ES-I3 (cell line): ENCODE results near the gene TMEM106C.

Source experiments
- H3K36me3 ChIP-seq: 2 replicates; pipeline ENCODE4 v1.6.1; 2013; ENCODE audit warnings: mild to moderate bottlenecking, low read length, control low read depth, moderate library complexity; ENCODE audit not compliant: insufficient read depth
- H3K4me1 ChIP-seq: 2 replicates; pipeline ENCODE4 v1.6.1; 2013; ENCODE audit warnings: mild to moderate bottlenecking, control low read depth, low read length; ENCODE audit not compliant: insufficient read depth
- H3K9ac ChIP-seq: 2 replicates; pipeline ENCODE4 v1.6.1; 2013; ENCODE audit warnings: low read depth, mild to moderate bottlenecking, low read length, moderate library complexity
- H3K9me3 ChIP-seq: 2 replicates; pipeline ENCODE4 v1.6.1; 2013; ENCODE audit warnings: mild to moderate bottlenecking, low read length, moderate library complexity; ENCODE audit not compliant: control insufficient read depth, insufficient read depth

TMEM106C gene, protein sequence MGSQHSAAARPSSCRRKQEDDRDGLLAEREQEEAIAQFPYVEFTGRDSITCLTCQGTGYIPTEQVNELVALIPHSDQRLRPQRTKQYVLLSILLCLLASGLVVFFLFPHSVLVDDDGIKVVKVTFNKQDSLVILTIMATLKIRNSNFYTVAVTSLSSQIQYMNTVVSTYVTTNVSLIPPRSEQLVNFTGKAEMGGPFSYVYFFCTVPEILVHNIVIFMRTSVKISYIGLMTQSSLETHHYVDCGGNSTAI

GRCh38 chr12:47963340-47964040 is at the start of gene TMEM106C:
Gene TMEM106C, plus strand, starts transcription at chr12:47963596. Its CDS starts 641 bp downstream, at chr12:47964237.
- Histone ChIP-seq H3K36me3 (no peaks in the 10 kb centered on the region), H3K4me1 (no peaks in the 10 kb centered on the region; the same call in 1 of the 2 replicates), H3K9ac (peak within 1 kb of the TSS; percentile 54; the same call in 1 of the 2 replicates), H3K9me3 (peaks cover 12% of the 10 kb centered on the region)

- Histone ChIP-seq H3K36me3 (no peaks in the 10 kb centered on the region), H3K9ac (no peak overlapping the region), H3K4me1 (no peaks in the 10 kb centered on the region)
These were observed 42.5 kb upstream of the TMEM106C start for GRCh38 chr12:47920913-47921312.

DNA sequence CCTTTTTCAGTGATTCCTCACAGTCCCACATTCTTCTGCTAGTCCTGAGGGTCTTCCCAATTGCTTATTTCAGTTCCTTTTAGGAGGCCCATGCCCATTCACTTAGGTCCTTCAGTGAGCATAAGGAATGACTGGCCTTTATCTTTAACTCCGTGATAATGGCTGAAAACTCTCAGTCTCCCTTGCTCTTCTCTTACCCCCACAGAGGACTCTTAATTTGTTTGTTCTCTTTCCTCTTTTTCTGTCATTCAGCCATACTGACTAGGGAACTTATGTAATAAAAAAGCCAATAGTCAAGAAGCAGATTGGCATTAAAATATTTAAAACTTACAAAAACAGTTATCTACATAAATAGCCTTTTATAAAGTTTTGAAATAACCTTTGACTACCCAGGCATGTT is 41.5 kb upstream of the TMEM106C start:
- Histone ChIP-seq H3K9ac (no peak overlapping the region), H3K36me3 (no peaks in the 10 kb centered on the region), H3K9me3 (no peaks in the 10 kb centered on the region), H3K4me1 (no peaks in the 10 kb centered on the region)

More at GRCh38 chr12:47920913-47921312, 42.5 kb upstream of the TMEM106C start:
- H3K9me3 ChIP-seq = no peaks in the 10 kb centered on the region

GRCh38 chr12:47927346-47927745 is 36.0 kb upstream of the TMEM106C start:
- Histone ChIP-seq H3K36me3 (no peaks in the 10 kb centered on the region), H3K9ac (no peak overlapping the region), H3K4me1 (no peaks in the 10 kb centered on the region), H3K9me3 (no peaks in the 10 kb centered on the region)

DNA sequence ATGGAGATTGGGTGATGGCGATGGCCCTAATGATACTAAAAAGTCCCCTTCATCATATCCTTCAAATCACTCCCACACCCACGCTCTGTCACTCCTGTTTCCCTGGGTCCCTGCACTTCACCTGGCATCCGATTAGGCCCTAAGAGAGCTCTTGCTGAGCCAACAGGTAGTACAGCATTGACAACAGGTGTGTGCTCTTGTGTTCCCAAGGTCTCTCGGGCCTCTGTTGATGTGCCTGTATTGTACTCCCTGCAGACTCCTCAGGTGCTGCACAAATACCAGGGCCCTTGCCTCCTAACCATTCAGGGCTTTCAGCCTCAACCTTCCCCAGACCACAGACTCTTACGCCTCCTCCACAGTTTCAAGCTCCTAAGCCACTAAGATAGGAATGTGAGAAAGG is 32.8 kb upstream of the TMEM106C start:
- Histone ChIP-seq H3K9ac (no peak overlapping the region), H3K4me1 (no peaks in the 10 kb centered on the region), H3K9me3 (no peaks in the 10 kb centered on the region), H3K36me3 (no peaks in the 10 kb centered on the region)

GRCh38 chr12:47931187-47931586 is 32.2 kb upstream of the TMEM106C start:
- Histone ChIP-seq H3K9me3 (no peaks in the 10 kb centered on the region), H3K36me3 (no peaks in the 10 kb centered on the region), H3K9ac (no peak overlapping the region), H3K4me1 (no peaks in the 10 kb centered on the region)

DNA sequence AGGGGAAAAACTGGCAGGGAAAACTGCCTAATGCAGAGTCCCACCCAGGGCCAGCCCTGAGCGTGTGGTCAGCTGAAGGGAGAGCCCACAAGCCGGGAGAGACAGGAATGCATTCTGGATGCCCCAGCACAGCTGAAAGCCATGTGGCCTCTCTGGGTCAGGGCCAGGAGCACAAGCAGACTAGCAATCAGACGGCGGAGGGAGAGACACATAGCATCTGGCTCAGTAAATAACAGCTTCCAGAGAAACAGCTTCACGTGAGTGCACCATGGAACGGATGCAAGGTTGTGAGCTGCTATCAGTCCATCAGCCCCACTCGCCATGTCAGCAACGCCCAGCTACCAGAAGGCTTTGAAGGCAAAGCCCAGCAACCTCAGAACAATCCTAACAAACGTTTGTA is 28.2 kb upstream of the TMEM106C start:
- no peaks in the 10 kb centered on the region for H3K4me1 ChIP-seq
- no peaks in the 10 kb centered on the region for H3K36me3 ChIP-seq
- H3K9ac ChIP-seq = no peak overlapping the region

GRCh38 chr12:47938093-47938492 is 25.3 kb upstream of the TMEM106C start:
- Histone ChIP-seq H3K4me1 (no peaks in the 10 kb centered on the region), H3K9ac (no peak overlapping the region), H3K36me3 (no peaks in the 10 kb centered on the region), H3K9me3 (no peaks in the 10 kb centered on the region)

More for the DNA sequence above, 28.2 kb upstream of the TMEM106C start:
- no peaks in the 10 kb centered on the region for H3K9me3 ChIP-seq

- Histone ChIP-seq H3K9me3 (no peaks in the 10 kb centered on the region), H3K9ac (no peak overlapping the region), H3K36me3 (no peaks in the 10 kb centered on the region), H3K4me1 (no peaks in the 10 kb centered on the region)
These were observed 24.8 kb upstream of the TMEM106C start for GRCh38 chr12:47938594-47938993.

DNA sequence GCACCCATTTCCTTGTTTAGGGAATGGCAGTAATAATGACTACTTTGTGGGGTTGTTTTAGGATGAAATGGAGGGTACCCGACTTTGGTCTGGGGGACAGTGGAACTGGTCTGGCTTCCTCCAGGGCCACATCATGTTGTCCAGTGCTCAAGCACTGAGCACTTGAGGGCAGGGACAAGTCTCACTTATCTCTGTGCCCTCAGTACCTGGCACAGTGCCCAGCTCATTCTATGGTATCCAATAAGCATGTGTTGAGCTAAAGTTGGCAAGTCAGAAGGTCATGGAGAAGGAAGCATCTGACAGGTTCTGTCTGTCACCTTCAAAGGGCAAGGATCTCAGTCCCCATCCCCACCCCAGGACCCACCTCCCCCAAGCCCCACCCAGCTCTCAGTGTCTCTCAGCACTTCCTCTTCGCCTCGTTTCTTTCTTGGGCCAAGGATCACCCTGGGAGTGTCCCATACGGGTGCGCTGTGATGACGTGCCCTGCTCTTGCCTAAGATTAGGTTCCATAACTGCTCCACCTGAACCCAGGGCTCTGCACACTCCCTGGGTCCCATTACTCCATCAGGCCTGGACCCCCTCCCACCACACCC is 24.3 kb upstream of the TMEM106C start:
- no peaks in the 10 kb centered on the region for H3K9me3 ChIP-seq
- no peak overlapping the region for H3K9ac ChIP-seq
- no peaks in the 10 kb centered on the region for H3K4me1 ChIP-seq
- no peaks in the 10 kb centered on the region for H3K36me3 ChIP-seq

GRCh38 chr12:47940773-47941474 is 22.5 kb upstream of the TMEM106C start:
- H3K9me3 ChIP-seq = no peaks in the 10 kb centered on the region
- H3K36me3 ChIP-seq = no peaks in the 10 kb centered on the region
- H3K4me1 ChIP-seq = no peaks in the 10 kb centered on the region
- H3K9ac ChIP-seq = no peak overlapping the region

DNA sequence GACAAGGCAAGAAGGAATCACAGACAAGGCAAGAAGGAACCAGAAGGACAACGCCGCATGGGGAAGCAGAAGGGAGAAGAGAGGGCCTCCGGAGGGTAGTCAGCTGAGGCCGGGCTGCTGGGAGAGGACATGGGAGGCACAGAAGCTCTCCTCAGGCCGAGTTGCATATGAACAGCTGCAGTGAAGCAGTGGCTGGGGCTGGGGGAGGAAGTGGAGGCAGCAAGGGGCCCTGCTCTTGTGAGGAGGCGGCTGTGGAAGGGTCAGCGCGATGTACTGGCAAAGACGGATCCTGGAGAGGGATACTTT is 22.0 kb upstream of the TMEM106C start:
- Histone ChIP-seq H3K9me3 (no peaks in the 10 kb centered on the region), H3K36me3 (no peaks in the 10 kb centered on the region), H3K9ac (no peak overlapping the region), H3K4me1 (peaks cover 2% of the 10 kb centered on the region; the same call in 1 of the 2 replicates)

DNA sequence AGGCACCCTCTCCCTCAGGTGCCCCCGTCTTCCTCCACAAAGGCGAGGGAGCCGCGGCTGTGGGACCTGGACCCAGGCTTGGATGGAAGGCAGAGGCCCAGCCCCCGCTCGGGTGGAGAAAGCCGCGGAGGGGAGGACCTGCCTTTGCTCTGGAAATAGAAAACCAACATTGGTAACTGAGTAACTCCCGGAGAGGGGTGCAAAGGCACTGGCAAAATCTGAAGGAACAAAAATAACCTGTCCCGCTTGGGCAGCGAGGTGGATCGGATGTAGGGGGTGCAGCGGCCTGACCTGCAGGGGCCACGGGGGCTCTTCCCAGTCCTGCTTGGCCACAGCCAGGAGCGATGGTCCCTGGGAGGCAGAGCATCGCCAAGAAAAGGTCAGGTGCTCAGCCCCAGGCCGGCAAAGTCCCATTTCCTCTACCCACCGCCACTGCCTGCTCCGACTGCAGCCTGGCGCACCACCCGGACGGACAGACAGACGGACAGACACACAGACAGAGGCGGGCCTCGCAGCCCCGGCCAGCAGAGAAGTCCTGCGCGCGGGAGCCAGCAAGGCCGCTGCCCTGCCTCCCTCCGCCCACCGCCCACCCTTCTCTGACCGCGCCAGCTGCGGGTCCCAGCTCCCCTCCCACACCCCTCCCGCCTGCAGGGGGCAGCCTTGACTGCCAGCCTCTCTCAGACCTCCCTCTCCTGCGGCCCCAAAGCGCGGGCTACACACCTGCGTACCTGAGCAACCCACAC is 21.4 kb upstream of the TMEM106C start:
- no peak overlapping the region; the same call in 1 of the 2 replicates for H3K9ac ChIP-seq
- H3K4me1 ChIP-seq = peaks cover 6% of the 10 kb centered on the region; the same call in 1 of the 2 replicates
- no peaks in the 10 kb centered on the region for H3K9me3 ChIP-seq
- H3K36me3 ChIP-seq = no peaks in the 10 kb centered on the region
